Dedifferentiated amniotic fluid mesenchymal stem cell (primary cell): ENCODE measurements around the gene MEX3D.
A peak's percentile ranks its signal among the peaks of the same experiment; 100 is the strongest.

ENCODE experiments used
- DNase-seq: peaks from one replicate; pipeline ENCODE4 v3.0.0-alpha.2; 2016; ENCODE audit errors: extremely low spot score

MEX3D gene

GRCh38 chr19:1593501-1593772, 25.3 kb upstream of the MEX3D start:
- DNase-seq, result no peak

- peak; percentile 89 for DNase-seq
These were observed 24.8 kb upstream of the MEX3D start, which contains the start of gene MBD3 for GRCh38 chr19:1592755-1593500. Gene MBD3 (minus strand): TSS chr19:1592865. CDS start chr19:1592631, 234 bp downstream.

GRCh38 chr19:1592024-1592754, 24.1 kb upstream of the MEX3D start:
- DNase-seq, result peak; percentile 83

GRCh38 chr19:1591421-1592023, 23.4 kb upstream of the MEX3D start:
- no peak for DNase-seq

GRCh38 chr19:1590641-1591397, 22.7 kb upstream of the MEX3D start:
- DNase-seq, result no peak

GRCh38 chr19:1587872-1588271, 19.7 kb upstream of the MEX3D start:
- no peak for DNase-seq

GRCh38 chr19:1585243-1585580, 17.1 kb upstream of the MEX3D start:
- no peak for DNase-seq

GRCh38 chr19:1584500-1585242, 16.5 kb upstream of the MEX3D start:
- no peak for DNase-seq

- no peak for DNase-seq
These were observed 14.1 kb upstream of the MEX3D start for GRCh38 chr19:1582201-1582600.

GRCh38 chr19:1580957-1581356, 12.8 kb upstream of the MEX3D start:
- no peak for DNase-seq

GRCh38 chr19:1580382-1580781, 12.3 kb upstream of the MEX3D start:
- DNase-seq, result no peak

GRCh38 chr19:1579222-1579621, 11.1 kb upstream of the MEX3D start:
- DNase-seq, result no peak

GRCh38 chr19:1577929-1578618, 9.9 kb upstream of the MEX3D start:
- DNase-seq, result no peak

- DNase-seq, result no peak
These were observed 9.2 kb upstream of the MEX3D start for GRCh38 chr19:1577090-1577928.

GRCh38 chr19:1576242-1577089, 8.3 kb upstream of the MEX3D start:
- no peak for DNase-seq

GRCh38 chr19:1575323-1576241, 7.5 kb upstream of the MEX3D start:
- DNase-seq, result no peak

GRCh38 chr19:1574354-1575136, 6.4 kb upstream of the MEX3D start:
- DNase-seq, result no peak
